Breast epithelium (tissue), 4 donors: ENCODE measurements around the gene AMOT. TPM values are rescaled to one million over a fixed set of nuclear protein-coding genes. Genes with fewer than 3 reads are reported as not detected.

Source experiments
- DNase-seq, 2 donors: peaks; one replicate each; pipeline ENCODE4 v3.0.0-alpha.2; 2019; ENCODE audit warnings: low spot score in 2 of 2
- H3K27ac ChIP-seq, 2 donors: fragments of 200-600 bp; sonication (generic) in 1 of 2; one replicate each; pipeline ENCODE4 v1.5.1; 2016 to 2019; ENCODE audit warnings: mild to moderate bottlenecking in 1 of 2
- H3K27me3 ChIP-seq, 2 donors: fragments of 200-600 bp; sonication (generic) in 1 of 2; one replicate each; pipeline versions ENCODE4 v1.5.1 to v1.6.0; 2017 to 2019; ENCODE audit warnings: control low read depth in 1 of 2, mild to moderate bottlenecking in 1 of 2
- H3K36me3 ChIP-seq: fragments of 200-600 bp; one replicate; pipeline ENCODE4 v1.5.1; 2019
- H3K4me1 ChIP-seq, 2 donors: fragments of 200-600 bp; sonication (generic); one replicate each; pipeline ENCODE4 v1.5.1; 2016 to 2019; ENCODE audit warnings: control low read depth in 1 of 2
- H3K4me3 ChIP-seq, 3 donors: fragments of 200-600 bp; sonication (generic); 1 replicate in 2 of 3; 2 replicates in 1 of 3; pipeline ENCODE4 v1.5.1; 2016 to 2019; ENCODE audit warnings: mild to moderate bottlenecking in 3 of 3, moderate library complexity in 2 of 3
- H3K9me3 ChIP-seq, 2 donors: fragments of 200-600 bp; sonication (generic) in 1 of 2; one replicate each; pipeline ENCODE4 v1.5.1; 2016 to 2019; ENCODE audit warnings: control low read depth in 1 of 2
- CTCF ChIP-seq, 3 donors: fragments of 450-650 bp; IDR thresholded peaks; one replicate each; pipeline ENCODE4 v1.5.1; 2016 to 2017; ENCODE audit warnings: antibody characterized with exemption in 3 of 3, mild to moderate bottlenecking in 3 of 3, moderate library complexity in 3 of 3
- POLR2A ChIP-seq: fragments of 450-650 bp; IDR thresholded peaks from one replicate; pipeline ENCODE4 v1.6.1; 2016; ENCODE audit warnings: antibody characterized with exemption, mild to moderate bottlenecking, moderate library complexity
- POLR2AphosphoS5 ChIP-seq, 3 donors: sonication (generic); formaldehyde crosslinking; IDR thresholded peaks; one replicate each; pipeline ENCODE4 v1.6.1; 2017; ENCODE audit warnings: antibody characterized with exemption in 3 of 3
- intact Hi-C: fragments of 100-400 bp; cut with DNase I; formaldehyde crosslinking; loops from one replicate; pipeline ENCODE4 v1.15.1; 2023; ENCODE audit warnings: low total_unique reads
- total RNA-seq, 3 donors: library from RNA; depleted of rRNA; stranded (reverse); fragments of >200 nt; gene quantifications; one replicate each; pipeline ENCODE4 v1.1.0, GENCODE V29; 2016

The AMOT gene
- total RNA-seq, 3 donors from 2014 or later = 14.1 to 39.2 (median 23.0) TPM

- H3K27ac ChIP-seq = no peak overlapping the region
- H3K4me1 ChIP-seq = no peaks in the 10 kb centered on the region
- no peak for DNase-seq
- H3K4me3 ChIP-seq = no peak overlapping the region
- TF ChIP-seq POLR2AphosphoS5 (IDR thresholded peaks at IDR 0.05) (no peak), CTCF (IDR thresholded peaks at IDR 0.05) (no peak), POLR2A (no peak)
- intact Hi-C loops = no loop called here
- H3K27me3 ChIP-seq = peaks cover 0 to 24% of the 10 kb centered on the region in 2 donors
- H3K36me3 ChIP-seq = no peaks in the 10 kb centered on the region
- no peaks in the 10 kb centered on the region for H3K9me3 ChIP-seq
These were observed 61.5 kb downstream of the AMOT start for GRCh38 chrX:112779139-112779538.

GRCh38 chrX:112774651-112775293 lies 65.9 kb downstream of the AMOT start:
- H3K4me1 ChIP-seq = no peaks in the 10 kb centered on the region
- no peaks in the 10 kb centered on the region for H3K36me3 ChIP-seq
- no peak for TF ChIP-seq CTCF (IDR thresholded peaks at IDR 0.05)
- no peak for TF ChIP-seq POLR2A
- no peak for DNase-seq
- H3K27ac ChIP-seq = no peak overlapping the region
- no peak overlapping the region for H3K4me3 ChIP-seq
- intact Hi-C loops = no loop called here
- no peaks in the 10 kb centered on the region for H3K9me3 ChIP-seq
- H3K27me3 ChIP-seq = peaks cover 0 to 32% of the 10 kb centered on the region in 2 donors

GRCh38 chrX:112774142-112774541 lies 66.5 kb downstream of the AMOT start:
- Histone ChIP-seq H3K9me3 (no peaks in the 10 kb centered on the region), H3K4me1 (no peaks in the 10 kb centered on the region), H3K36me3 (no peaks in the 10 kb centered on the region), H3K27ac (no peak overlapping the region), H3K27me3 (peaks cover 0 to 32% of the 10 kb centered on the region in 2 donors), H3K4me3 (no peak overlapping the region)
- TF ChIP-seq POLR2AphosphoS5 (IDR thresholded peaks at IDR 0.05) (no peak), POLR2A (no peak), CTCF (IDR thresholded peaks at IDR 0.05) (no peak)
- intact Hi-C loops = no loop called here
- no peak for DNase-seq

- TF ChIP-seq POLR2A (no peak), CTCF (IDR thresholded peaks at IDR 0.05) (no peak), POLR2AphosphoS5 (IDR thresholded peaks at IDR 0.05) (no peak)
- H3K36me3 ChIP-seq = no peaks in the 10 kb centered on the region
- no peaks in the 10 kb centered on the region for H3K9me3 ChIP-seq
- no peak for DNase-seq
- intact Hi-C loops = no loop called here
- peaks cover 0 to 23% of the 10 kb centered on the region in 2 donors for H3K27me3 ChIP-seq
- H3K4me1 ChIP-seq = no peaks in the 10 kb centered on the region
- no peak overlapping the region for H3K4me3 ChIP-seq
- H3K27ac ChIP-seq = no peak overlapping the region
These were observed 71.6 kb downstream of the AMOT start for GRCh38 chrX:112769034-112769433.

GRCh38 chrX:112768563-112768962 lies 72.1 kb downstream of the AMOT start:
- TF ChIP-seq POLR2AphosphoS5 (IDR thresholded peaks at IDR 0.05) (no peak), CTCF (IDR thresholded peaks at IDR 0.05) (no peak), POLR2A (no peak)
- no peak overlapping the region for H3K27ac ChIP-seq
- H3K9me3 ChIP-seq = no peaks in the 10 kb centered on the region
- no peaks in the 10 kb centered on the region for H3K4me1 ChIP-seq
- no peak for DNase-seq
- no peak overlapping the region for H3K4me3 ChIP-seq
- no peaks in the 10 kb centered on the region for H3K36me3 ChIP-seq
- H3K27me3 ChIP-seq = peaks cover 0 to 23% of the 10 kb centered on the region in 2 donors
- intact Hi-C loops = no loop called here
